Measurements from ENCODE around the gene SPATS2. TPM values are rescaled to one million over a fixed set of nuclear protein-coding genes. Genes with fewer than 3 reads are reported as not detected.
"Not testable (repeated sequence)": the region's sequence is repeated elsewhere in the genome, so short reads cannot be mapped to it uniquely, and the experiment has no call there.

SPATS2 gene
- total RNA-seq, 2 experiments from 2014 or later, result 8.5 to 9.1 TPM

GRCh38 chr12:49332891-49333371 lies 34.3 kb upstream of the SPATS2 start:
- Mint-ChIP-seq H3K27me3 (peaks cover 62% of the 10 kb centered on the region), H3K36me3 (peaks cover 14% of the 10 kb centered on the region), H3K27ac (no peak overlapping the region), H3K4me3 (peak overlapping the region; percentile 56), H3K9me3 (no peaks in the 10 kb centered on the region), H3K4me1 (peaks cover 18% of the 10 kb centered on the region)
- no peak for DNase-seq

DNA sequence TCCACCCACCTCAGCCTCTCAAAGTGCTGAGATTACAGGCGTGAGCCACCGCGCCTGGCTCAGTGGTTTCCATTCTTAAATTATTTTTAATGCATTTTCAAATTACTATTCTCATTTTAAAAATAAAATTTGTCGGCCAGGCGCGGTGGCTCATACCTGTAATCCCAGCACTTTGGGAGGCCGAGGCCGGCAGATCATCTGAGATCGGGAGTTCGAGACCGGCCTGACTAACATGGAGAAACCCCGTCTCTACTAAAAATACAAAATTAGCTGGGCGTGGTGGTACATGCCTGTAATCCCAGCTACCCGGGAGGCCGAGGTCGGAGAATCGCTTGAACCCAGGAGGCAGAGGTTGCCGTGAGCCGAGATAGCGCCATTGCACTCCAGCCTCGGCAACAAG lies 33.5 kb upstream of the SPATS2 start:
- peaks cover 70% of the 10 kb centered on the region for H3K27me3 Mint-ChIP-seq
- peaks cover 13% of the 10 kb centered on the region for H3K36me3 Mint-ChIP-seq
- peaks cover 19% of the 10 kb centered on the region for H3K4me1 Mint-ChIP-seq
- not testable (repeated sequence) for H3K27ac Mint-ChIP-seq, DNase-seq, H3K4me3 Mint-ChIP-seq, H3K9me3 Mint-ChIP-seq

DNA sequence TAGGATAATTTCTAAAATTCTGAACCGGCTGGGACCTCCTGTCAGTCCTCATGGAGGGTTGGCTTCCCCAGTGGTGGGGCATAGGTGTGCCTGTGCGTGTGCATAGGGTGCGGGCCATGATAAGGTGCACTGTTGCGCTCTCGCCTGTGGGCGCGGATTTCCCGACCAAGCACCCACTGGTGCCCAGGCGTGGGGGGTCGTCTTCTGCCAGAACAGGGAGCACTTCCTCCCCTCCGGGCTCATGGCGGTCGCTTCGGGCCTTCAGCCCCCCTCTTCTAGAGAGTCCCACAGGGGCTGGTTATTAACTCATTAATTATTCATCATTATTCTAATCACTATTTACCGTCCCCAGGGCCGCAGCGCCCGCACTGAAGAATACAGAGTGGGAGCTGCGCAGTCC lies 33.0 kb upstream of the SPATS2 start:
- H3K4me3 Mint-ChIP-seq, result no peak overlapping the region
- H3K36me3 Mint-ChIP-seq, result peaks cover 8% of the 10 kb centered on the region
- H3K27ac Mint-ChIP-seq, result no peak overlapping the region
- no peak for DNase-seq
- H3K4me1 Mint-ChIP-seq, result peaks cover 19% of the 10 kb centered on the region
- H3K9me3 Mint-ChIP-seq, result no peaks in the 10 kb centered on the region
- peaks cover 75% of the 10 kb centered on the region for H3K27me3 Mint-ChIP-seq

- Mint-ChIP-seq H3K9me3 (no peaks in the 10 kb centered on the region), H3K4me1 (peaks cover 19% of the 10 kb centered on the region), H3K27me3 (peaks cover 79% of the 10 kb centered on the region), H3K36me3 (peaks cover 8% of the 10 kb centered on the region), H3K27ac (no peak overlapping the region), H3K4me3 (no peak overlapping the region)
- no peak for DNase-seq
These were observed 32.6 kb upstream of the SPATS2 start for GRCh38 chr12:49334681-49335080.

DNA sequence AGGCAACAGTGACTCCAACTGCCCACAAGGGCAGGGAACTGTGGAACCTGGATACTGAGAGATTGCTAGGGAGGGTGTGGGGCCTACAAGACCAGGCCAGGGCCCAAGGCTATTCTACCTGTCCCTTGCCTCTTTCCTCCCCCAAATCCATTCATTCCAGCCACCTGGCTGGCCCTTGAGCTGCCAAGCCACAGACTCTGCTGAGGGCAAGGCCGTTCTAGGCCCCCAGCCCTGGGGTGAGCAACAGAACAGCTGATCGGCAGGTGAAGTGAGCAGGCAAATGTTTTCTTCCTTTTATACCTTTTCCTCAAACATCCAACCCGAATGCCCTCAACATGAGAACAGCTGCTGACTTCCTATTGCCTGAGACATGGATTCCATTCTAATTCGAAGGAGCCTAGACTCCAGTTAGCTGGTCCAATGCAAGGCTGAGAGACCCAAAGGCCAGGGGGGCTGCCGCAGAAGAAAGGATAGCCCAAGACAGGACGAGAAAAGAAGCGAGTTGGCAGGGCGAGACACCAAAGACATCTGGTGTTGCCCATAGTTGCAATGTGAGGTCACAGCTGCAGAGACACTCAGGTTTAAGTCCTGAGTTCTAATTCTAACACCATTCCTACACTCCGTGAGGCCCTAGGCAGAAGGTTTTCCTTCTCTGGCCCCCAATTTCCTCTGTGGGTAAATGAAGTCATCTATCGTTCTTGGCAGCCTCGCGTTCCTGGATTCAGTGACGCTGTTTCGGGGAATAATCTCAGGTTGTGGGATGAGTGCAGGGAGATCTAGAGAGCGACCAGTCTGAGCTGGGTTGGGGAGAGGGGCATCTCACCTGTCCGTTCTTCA lies 31.9 kb upstream of the SPATS2 start:
- DNase-seq, result no peak
- no peak overlapping the region for H3K27ac Mint-ChIP-seq
- H3K27me3 Mint-ChIP-seq, result peaks cover 86% of the 10 kb centered on the region
- H3K9me3 Mint-ChIP-seq, result no peaks in the 10 kb centered on the region
- no peak overlapping the region for H3K4me3 Mint-ChIP-seq
- H3K36me3 Mint-ChIP-seq, result peaks cover 8% of the 10 kb centered on the region
- peaks cover 19% of the 10 kb centered on the region for H3K4me1 Mint-ChIP-seq

DNA sequence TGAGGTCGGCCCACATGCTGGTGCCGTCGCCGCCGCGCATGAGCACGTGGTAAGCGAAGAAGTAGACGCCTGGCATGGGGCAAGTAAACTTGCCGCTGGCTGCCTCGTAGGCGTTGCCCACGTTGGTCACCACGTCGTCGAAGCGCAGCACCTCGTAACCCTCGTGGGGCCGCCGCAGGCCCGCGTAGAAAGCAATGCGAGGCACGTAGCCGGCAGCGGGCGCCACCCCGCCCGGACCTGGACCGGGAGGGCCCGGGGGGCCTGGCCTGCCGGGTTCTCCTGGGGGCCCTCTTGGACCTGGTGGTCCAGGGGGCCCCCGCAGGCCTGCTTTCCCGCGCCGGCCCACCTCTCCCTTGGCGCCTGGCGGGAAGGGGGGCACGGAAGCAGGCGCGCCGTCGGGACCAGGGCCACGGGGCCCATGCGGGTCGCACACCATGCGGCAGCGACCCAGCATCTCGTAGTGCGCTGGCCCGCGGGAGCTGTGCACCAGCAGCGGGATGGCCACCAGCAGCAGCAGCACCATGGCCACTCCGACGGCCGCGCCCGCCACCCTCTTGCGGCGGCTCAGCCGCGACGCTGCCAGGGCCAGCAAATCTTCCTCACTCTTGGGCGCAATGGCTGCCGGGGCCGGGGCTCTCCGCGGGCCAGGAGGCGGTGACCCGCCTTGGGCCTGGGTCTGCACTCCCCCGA lies 31.2 kb upstream of the SPATS2 start:
- peaks cover 4% of the 10 kb centered on the region for H3K36me3 Mint-ChIP-seq
- H3K4me3 Mint-ChIP-seq, result no peak overlapping the region
- peaks cover 19% of the 10 kb centered on the region for H3K4me1 Mint-ChIP-seq
- H3K9me3 Mint-ChIP-seq, result no peaks in the 10 kb centered on the region
- DNase-seq, result no peak
- H3K27ac Mint-ChIP-seq, result no peak overlapping the region
- peaks cover 93% of the 10 kb centered on the region for H3K27me3 Mint-ChIP-seq

- H3K9me3 Mint-ChIP-seq, result no peaks in the 10 kb centered on the region
- DNase-seq, result peak; percentile 85
- peaks cover 19% of the 10 kb centered on the region for H3K4me1 Mint-ChIP-seq
- no peaks in the 10 kb centered on the region for H3K36me3 Mint-ChIP-seq
- peaks cover 96% of the 10 kb centered on the region for H3K27me3 Mint-ChIP-seq
- H3K4me3 Mint-ChIP-seq, result peak within 1 kb of the TSS; percentile 42
- H3K27ac Mint-ChIP-seq, result no peak within 1 kb of the TSS
These were observed 30.3 kb upstream of the SPATS2 start, which contains the start of gene C1QL4 for GRCh38 chr12:49336645-49337584. TSS of gene C1QL4 (minus strand) at chr12:49337188. CDS start at chr12:49336477, 711 bp downstream.

- DNase-seq, result no peak
- Mint-ChIP-seq H3K9me3 (no peaks in the 10 kb centered on the region), H3K36me3 (no peaks in the 10 kb centered on the region), H3K27me3 (peaks cover 94% of the 10 kb centered on the region), H3K4me3 (no peak overlapping the region), H3K4me1 (peaks cover 24% of the 10 kb centered on the region), H3K27ac (no peak overlapping the region)
These were observed 28.3 kb upstream of the SPATS2 start for GRCh38 chr12:49338830-49339463.

- Mint-ChIP-seq H3K9me3 (no peaks in the 10 kb centered on the region), H3K27ac (no peak overlapping the region), H3K4me1 (peaks cover 26% of the 10 kb centered on the region), H3K27me3 (peaks cover 94% of the 10 kb centered on the region), H3K4me3 (no peak overlapping the region), H3K36me3 (no peaks in the 10 kb centered on the region)
- DNase-seq, result no peak
These were observed 27.8 kb upstream of the SPATS2 start for GRCh38 chr12:49339464-49339861.

DNA sequence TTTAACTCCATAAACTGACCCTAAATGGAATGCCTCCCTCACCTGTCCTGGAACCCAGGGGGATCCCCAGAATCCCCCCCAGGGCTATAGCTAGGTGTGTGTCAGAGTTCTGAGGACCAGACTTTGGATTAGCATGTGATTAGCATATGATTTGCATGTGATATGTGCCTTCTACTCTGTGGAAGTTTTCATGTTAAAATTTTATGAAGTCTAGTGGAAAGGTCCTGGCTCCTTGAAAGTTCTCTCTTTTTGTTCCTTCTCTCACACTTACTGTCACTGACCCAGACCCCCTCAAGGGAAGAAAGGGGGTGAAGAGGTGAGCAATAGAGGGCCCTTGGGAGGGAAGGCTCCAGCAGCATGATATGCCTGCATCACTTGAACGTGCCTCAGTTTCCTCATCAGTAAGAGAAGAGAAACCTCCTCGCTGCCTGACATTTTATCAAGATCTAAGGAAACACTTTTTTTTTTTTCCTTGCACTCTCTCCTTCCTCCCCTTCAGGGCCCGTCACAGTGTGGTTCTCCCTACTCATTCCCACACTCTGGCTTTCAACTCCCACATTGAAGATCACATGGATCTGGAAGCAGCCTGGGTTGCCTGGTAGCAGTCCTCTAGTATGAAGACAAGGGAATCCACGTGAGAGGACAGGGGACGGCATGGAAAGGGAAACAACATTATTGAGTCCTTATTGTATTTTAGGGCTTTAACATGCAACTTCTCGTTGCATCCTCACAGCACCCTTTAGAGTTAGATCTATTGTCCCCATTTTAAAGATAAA lies 27.0 kb upstream of the SPATS2 start:
- DNase-seq, result no peak
- Mint-ChIP-seq H3K4me3 (no peak overlapping the region), H3K4me1 (peaks cover 25% of the 10 kb centered on the region), H3K36me3 (no peaks in the 10 kb centered on the region), H3K27me3 (peaks cover 92% of the 10 kb centered on the region), H3K27ac (no peak overlapping the region), H3K9me3 (no peaks in the 10 kb centered on the region)

GRCh38 chr12:49340971-49341776 lies 26.1 kb upstream of the SPATS2 start:
- Mint-ChIP-seq H3K27ac (no peak overlapping the region), H3K9me3 (no peaks in the 10 kb centered on the region), H3K27me3 (peaks cover 94% of the 10 kb centered on the region), H3K4me3 (no peak overlapping the region), H3K36me3 (no peaks in the 10 kb centered on the region), H3K4me1 (peaks cover 28% of the 10 kb centered on the region)
- no peak for DNase-seq

DNA sequence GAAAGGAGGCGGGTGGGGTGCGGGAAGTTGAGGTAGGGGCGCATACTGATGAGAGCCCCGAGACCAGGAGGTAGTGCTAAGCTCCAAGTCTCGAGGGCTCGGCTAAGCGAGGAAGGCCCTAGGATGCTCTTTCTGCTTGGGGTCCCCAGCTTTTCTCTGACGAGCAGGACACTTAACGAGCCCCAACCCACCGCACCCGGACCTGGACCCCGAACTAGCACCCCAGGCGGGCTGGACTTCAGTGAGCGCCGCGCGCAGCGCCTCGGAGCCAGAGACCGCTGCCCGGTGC lies 25.5 kb upstream of the SPATS2 start:
- Mint-ChIP-seq H3K4me3 (no peak overlapping the region), H3K9me3 (no peaks in the 10 kb centered on the region), H3K4me1 (peaks cover 32% of the 10 kb centered on the region), H3K36me3 (no peaks in the 10 kb centered on the region), H3K27me3 (peaks cover 96% of the 10 kb centered on the region), H3K27ac (no peak overlapping the region)
- no peak for DNase-seq

All from activated naive CD8-positive, alpha-beta T cell treated with anti-CD3 and anti-CD28 coated beads for 36 hours (primary cell).